AG09319 (cell line): Measurements from ENCODE around the gene ACOT11.

Source experiments
- DNase-seq: peaks from one replicate; pipeline ENCODE4 v3.0.0-alpha.2; 2010; ENCODE audit warnings: low read depth; ENCODE audit errors: extremely low read depth
- CTCF ChIP-seq: IDR thresholded peaks from 2 replicates; pipeline ENCODE4 v1.5.1; 2011; ENCODE audit warnings: low read depth, mild to moderate bottlenecking, inconsistent platforms, low read length, moderate library complexity

ACOT11 gene

GRCh38 chr1:54569339-54569738, 21.3 kb downstream of the ACOT11 start:
- no peak for DNase-seq
- TF ChIP-seq CTCF, result no peak

GRCh38 chr1:54570161-54570560, 22.1 kb downstream of the ACOT11 start:
- no peak for TF ChIP-seq CTCF
- DNase-seq, result no peak

GRCh38 chr1:54571326-54571725, 23.3 kb downstream of the ACOT11 start:
- no peak for TF ChIP-seq CTCF
- no peak for DNase-seq

- no peak for TF ChIP-seq CTCF
- no peak for DNase-seq
These were observed 23.9 kb downstream of the ACOT11 start for GRCh38 chr1:54571803-54572541.

GRCh38 chr1:54572542-54572850, 24.5 kb downstream of the ACOT11 start:
- TF ChIP-seq CTCF, result no peak
- no peak for DNase-seq

GRCh38 chr1:54574158-54574778, 26.2 kb downstream of the ACOT11 start:
- no peak for TF ChIP-seq CTCF
- no peak for DNase-seq

- no peak for DNase-seq
- no peak for TF ChIP-seq CTCF
These were observed 27.1 kb downstream of the ACOT11 start for GRCh38 chr1:54575161-54575560.
